Thyroid gland (tissue), 4 donors: ENCODE data around the gene DAPK3.

Experiments
- POLR2A ChIP-seq, 2 donors: fragments of 450-650 bp; IDR thresholded peaks; one replicate each; pipeline ENCODE4 v1.6.1; 2017; ENCODE audit warnings: antibody characterized with exemption in 2 of 2, mild to moderate bottlenecking in 2 of 2, moderate library complexity in 1 of 2
- TF ChIP-seq, protein P1 (sequence below), 6 experiments: fragments of 200-600 bp in 3 of 6; fragments of 450-650 bp in 3 of 6; sonication (generic) in 3 of 6; IDR thresholded peaks; one replicate each; pipeline ENCODE4 v1.5.1; 2016 to 2019; ENCODE audit warnings: antibody characterized with exemption in 6 of 6, mild to moderate bottlenecking in 2 of 6, inconsistent platforms in 1 of 6, moderate library complexity in 1 of 6

DNA sequence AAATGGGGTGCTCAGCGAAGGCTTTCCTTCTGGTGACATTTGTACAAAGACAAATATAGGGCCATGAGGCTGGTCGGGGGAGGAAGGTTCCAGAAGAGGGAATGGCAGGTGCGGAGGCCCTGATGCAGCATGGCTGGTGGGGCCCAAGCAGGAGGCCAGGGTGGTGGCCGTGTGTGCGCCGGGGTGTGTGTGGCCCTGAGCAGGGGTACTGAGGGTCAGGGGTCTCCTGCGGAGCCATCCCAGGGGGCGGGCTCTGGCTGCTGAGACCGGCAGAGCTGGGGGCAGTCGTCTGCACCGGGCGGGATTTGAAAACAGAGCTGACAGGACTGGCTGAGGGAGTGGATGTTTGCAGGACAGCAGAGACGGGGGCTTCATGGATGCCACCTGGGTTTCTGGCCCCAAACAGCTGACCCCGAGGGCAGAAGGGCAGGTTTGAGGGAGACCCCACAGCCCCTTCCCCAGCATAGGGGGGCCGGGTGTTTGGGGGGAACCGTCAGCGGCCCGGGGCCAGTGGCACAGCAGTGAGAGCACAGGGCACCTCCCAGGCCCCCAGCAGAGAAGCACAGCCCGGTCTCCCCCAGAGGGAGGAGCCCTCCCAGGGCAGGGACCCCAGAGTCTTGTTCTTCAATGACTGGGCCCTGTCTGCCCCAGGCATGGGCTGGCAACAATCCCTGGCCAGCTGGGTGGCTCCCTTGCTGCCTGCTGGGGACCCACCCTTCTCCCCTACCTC is 48.0 kb upstream of the DAPK3 start:
- no peak for TF ChIP-seq POLR2A (IDR thresholded peaks at IDR 0.05)
- TF ChIP-seq, protein P1, sequence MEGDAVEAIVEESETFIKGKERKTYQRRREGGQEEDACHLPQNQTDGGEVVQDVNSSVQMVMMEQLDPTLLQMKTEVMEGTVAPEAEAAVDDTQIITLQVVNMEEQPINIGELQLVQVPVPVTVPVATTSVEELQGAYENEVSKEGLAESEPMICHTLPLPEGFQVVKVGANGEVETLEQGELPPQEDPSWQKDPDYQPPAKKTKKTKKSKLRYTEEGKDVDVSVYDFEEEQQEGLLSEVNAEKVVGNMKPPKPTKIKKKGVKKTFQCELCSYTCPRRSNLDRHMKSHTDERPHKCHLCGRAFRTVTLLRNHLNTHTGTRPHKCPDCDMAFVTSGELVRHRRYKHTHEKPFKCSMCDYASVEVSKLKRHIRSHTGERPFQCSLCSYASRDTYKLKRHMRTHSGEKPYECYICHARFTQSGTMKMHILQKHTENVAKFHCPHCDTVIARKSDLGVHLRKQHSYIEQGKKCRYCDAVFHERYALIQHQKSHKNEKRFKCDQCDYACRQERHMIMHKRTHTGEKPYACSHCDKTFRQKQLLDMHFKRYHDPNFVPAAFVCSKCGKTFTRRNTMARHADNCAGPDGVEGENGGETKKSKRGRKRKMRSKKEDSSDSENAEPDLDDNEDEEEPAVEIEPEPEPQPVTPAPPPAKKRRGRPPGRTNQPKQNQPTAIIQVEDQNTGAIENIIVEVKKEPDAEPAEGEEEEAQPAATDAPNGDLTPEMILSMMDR (IDR thresholded peaks at IDR 0.05) = no peak
